Testis (tissue), 3 donors: ENCODE measurements around the gene TMEM145. TPM values are rescaled to one million over a fixed set of nuclear protein-coding genes. Genes with fewer than 3 reads are reported as not detected.

Experiments
- DNase-seq: peaks from one replicate; pipeline ENCODE4 v3.0.0-alpha.2; 2019
- H3K27ac ChIP-seq, 2 donors: fragments of 200-600 bp; sonication (generic); one replicate each; pipeline ENCODE4 v1.5.1; 2019
- H3K27me3 ChIP-seq: fragments of 200-600 bp; sonication (generic); one replicate; pipeline ENCODE4 v1.5.1; 2019
- H3K36me3 ChIP-seq: fragments of 200-600 bp; sonication (generic); one replicate; pipeline ENCODE4 v1.5.1; 2017; ENCODE audit warnings: low read depth; ENCODE audit errors: missing control alignments
- H3K4me1 ChIP-seq: fragments of 200-600 bp; sonication (generic); one replicate; pipeline ENCODE4 v1.5.1; 2019
- H3K4me3 ChIP-seq, 2 donors: fragments of 200-600 bp; sonication (generic); one replicate each; pipeline ENCODE4 v1.5.1; 2017 to 2019
- H3K9me3 ChIP-seq: fragments of 200-600 bp; sonication (generic); one replicate; pipeline ENCODE4 v1.5.1; 2017
- POLR2A ChIP-seq: fragments of 450-650 bp; IDR thresholded peaks from one replicate; pipeline ENCODE4 v1.6.1; 2017; ENCODE audit warnings: antibody characterized with exemption, mild to moderate bottlenecking, moderate library complexity
- WGBS, 2 donors: methylation state at CpG; one replicate each; pipeline ENCODE4 v1.1.5; 2018; 5-methylcytosine and 5-hydroxymethylcytosine counted together
- intact Hi-C: fragments of 100-400 bp; cut with DNase I; formaldehyde crosslinking; loops from one replicate; pipeline ENCODE4 v1.15.1; 2023; ENCODE audit warnings: low total_unique reads
- polyA plus RNA-seq: library from polyadenylated mRNA; stranded (reverse); fragments of 350-450 nt; fragmentation: Illumina TruSeq; extraction: RNeasy Lipid Tissue Mini Kit (QIAGEN cat#74804); gene quantifications from one replicate; pipeline ENCODE4 v1.2.3, GENCODE V29; 2014; ENCODE audit warnings: low read depth, low replicate concordance; ENCODE audit not compliant: insufficient read depth
- total RNA-seq, 2 donors: library from RNA; depleted of rRNA; stranded (reverse); fragments of >200 nt; gene quantifications; one replicate each; pipeline ENCODE4 v1.2.3, GENCODE V29; 2016
- TF ChIP-seq, protein P1 (sequence below), 3 experiments: fragments of 450-650 bp in 2 of 3; fragments of 200-600 bp in 1 of 3; sonication (generic) in 1 of 3; IDR thresholded peaks; one replicate each; pipeline ENCODE4 v1.5.1; 2016 to 2019; ENCODE audit warnings: antibody characterized with exemption in 3 of 3, mild to moderate bottlenecking in 2 of 3, moderate library complexity in 1 of 3

Gene TMEM145
- total and polyA plus RNA-seq, 3 donors from 2014 or later = 6.9 to 12.3 (median 7.2) TPM

GRCh38 chr19:42349378-42350107 lies 36.4 kb downstream of the TMEM145 start:
- Histone ChIP-seq H3K4me1 (no peaks in the 10 kb centered on the region), H3K36me3 (no peaks in the 10 kb centered on the region), H3K4me3 (no peak overlapping the region), H3K27ac (no peak overlapping the region), H3K9me3 (no peaks in the 10 kb centered on the region), H3K27me3 (no peaks in the 10 kb centered on the region)
- no peak for TF ChIP-seq POLR2A
- TF ChIP-seq, protein P1, sequence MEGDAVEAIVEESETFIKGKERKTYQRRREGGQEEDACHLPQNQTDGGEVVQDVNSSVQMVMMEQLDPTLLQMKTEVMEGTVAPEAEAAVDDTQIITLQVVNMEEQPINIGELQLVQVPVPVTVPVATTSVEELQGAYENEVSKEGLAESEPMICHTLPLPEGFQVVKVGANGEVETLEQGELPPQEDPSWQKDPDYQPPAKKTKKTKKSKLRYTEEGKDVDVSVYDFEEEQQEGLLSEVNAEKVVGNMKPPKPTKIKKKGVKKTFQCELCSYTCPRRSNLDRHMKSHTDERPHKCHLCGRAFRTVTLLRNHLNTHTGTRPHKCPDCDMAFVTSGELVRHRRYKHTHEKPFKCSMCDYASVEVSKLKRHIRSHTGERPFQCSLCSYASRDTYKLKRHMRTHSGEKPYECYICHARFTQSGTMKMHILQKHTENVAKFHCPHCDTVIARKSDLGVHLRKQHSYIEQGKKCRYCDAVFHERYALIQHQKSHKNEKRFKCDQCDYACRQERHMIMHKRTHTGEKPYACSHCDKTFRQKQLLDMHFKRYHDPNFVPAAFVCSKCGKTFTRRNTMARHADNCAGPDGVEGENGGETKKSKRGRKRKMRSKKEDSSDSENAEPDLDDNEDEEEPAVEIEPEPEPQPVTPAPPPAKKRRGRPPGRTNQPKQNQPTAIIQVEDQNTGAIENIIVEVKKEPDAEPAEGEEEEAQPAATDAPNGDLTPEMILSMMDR (IDR thresholded peaks at IDR 0.05) = no peak
- WGBS, 2 donors = 94 to 95% methylated on average over 14 of the region's 14 CpGs
- DNase-seq = no peak
- intact Hi-C loops = no loop called here

DNA sequence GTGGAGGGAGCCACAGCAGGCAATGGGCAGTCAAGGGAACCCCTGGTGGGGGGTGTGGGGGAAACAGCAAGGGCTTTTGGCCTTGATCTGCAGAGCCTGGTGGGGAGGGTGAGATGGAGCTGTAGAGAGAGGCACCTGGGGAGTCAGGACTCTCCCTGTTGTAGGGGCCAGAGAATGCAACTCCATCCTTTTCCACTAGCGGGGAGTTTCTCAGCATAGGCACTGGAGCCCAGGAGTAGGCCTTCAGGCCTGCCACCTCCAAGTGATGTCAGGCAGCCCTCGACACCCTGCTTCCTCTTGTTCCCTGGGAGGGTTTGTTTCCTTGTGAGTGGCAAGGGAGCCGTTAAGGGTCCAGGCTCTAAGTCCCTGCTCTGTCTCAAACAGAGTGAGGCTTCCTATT lies 37.3 kb downstream of the TMEM145 start:
- DNase-seq = no peak
- 94 to 96% methylated on average over 2 to 3 of the region's 3 CpGs for WGBS, 2 donors
- no peaks in the 10 kb centered on the region for H3K9me3 ChIP-seq
- intact Hi-C loops = no loop called here
- H3K4me3 ChIP-seq = no peak overlapping the region
- H3K36me3 ChIP-seq = no peaks in the 10 kb centered on the region
- no peak overlapping the region for H3K27ac ChIP-seq
- TF ChIP-seq, protein P1 (IDR thresholded peaks at IDR 0.05) = no peak
- no peak for TF ChIP-seq POLR2A
- H3K27me3 ChIP-seq = no peaks in the 10 kb centered on the region
- no peaks in the 10 kb centered on the region for H3K4me1 ChIP-seq

GRCh38 chr19:42351079-42351735 lies 38.1 kb downstream of the TMEM145 start:
- WGBS, 2 donors = 93 to 95% methylated on average over 19 to 21 of the region's 21 CpGs
- DNase-seq = no peak
- no peaks in the 10 kb centered on the region for H3K4me1 ChIP-seq
- H3K36me3 ChIP-seq = no peaks in the 10 kb centered on the region
- no peak overlapping the region for H3K4me3 ChIP-seq
- no peaks in the 10 kb centered on the region for H3K27me3 ChIP-seq
- H3K27ac ChIP-seq = no peak overlapping the region
- H3K9me3 ChIP-seq = no peaks in the 10 kb centered on the region
- no peak for TF ChIP-seq POLR2A
- intact Hi-C loops = no loop called here

- Histone ChIP-seq H3K4me3 (no peak overlapping the region), H3K27ac (no peak overlapping the region), H3K27me3 (no peaks in the 10 kb centered on the region), H3K4me1 (no peaks in the 10 kb centered on the region), H3K9me3 (no peaks in the 10 kb centered on the region), H3K36me3 (no peaks in the 10 kb centered on the region)
- intact Hi-C loops = no loop called here
- no peak for TF ChIP-seq POLR2A
- TF ChIP-seq, protein P1 (IDR thresholded peaks at IDR 0.05) = no peak
- WGBS, 2 donors = 92 to 95% methylated on average over 15 to 27 of the region's 31 CpGs
- DNase-seq = no peak
Measured at GRCh38 chr19:42352301-42353259, 39.5 kb downstream of the TMEM145 start.
